Measurements from ENCODE around the gene SRP9.

- TF ChIP-seq CTCF (IDR thresholded peaks at IDR 0.05) (no peak), ZFX (IDR thresholded peaks at IDR 0.05; ENCODE audit: borderline replicate concordance) (no peak)
Observed at GRCh38 chr1:225731491-225731890, 46.1 kb upstream of the SRP9 start.
